AG04450 (cell line): ENCODE data around the gene MLXIPL. TPM values are rescaled to one million over a fixed set of nuclear protein-coding genes. Genes with fewer than 3 reads are reported as not detected.

Source experiments
- CTCF ChIA-PET: fragments of 300-600, 350-600 bp; formaldehyde crosslinking; extraction: SDS; loops from one replicate; lab custom pipeline; 2022; ENCODE audit warnings: antibody characterized with exemption, inconsistent platforms; lab: Charles Lee
- POLR2A ChIA-PET: fragments of 350-600 bp; formaldehyde crosslinking; extraction: SDS; loops from one replicate; lab custom pipeline; 2021; ENCODE audit warnings: antibody characterized with exemption, inconsistent platforms; lab: Yijun Ruan, JAX
- DNase-seq: peaks from one replicate; pipeline ENCODE4 v3.0.0-alpha.2; 2011; ENCODE audit warnings: low read depth, low spot score
- H3K27ac ChIP-seq: one replicate; pipeline ENCODE4 v1.5.1; 2012; ENCODE audit warnings: low read depth, low read length, control low read depth
- H3K27me3 ChIP-seq: one replicate; pipeline ENCODE4 v1.6.0; 2012; ENCODE audit warnings: low read length; ENCODE audit not compliant: control insufficient read depth, insufficient read depth
- H3K4me3 ChIP-seq: 2 replicates; pipeline ENCODE4 v1.5.1; 2011; ENCODE audit warnings: mild to moderate bottlenecking, low read depth, low read length, control low read depth
- H3K9me3 ChIP-seq: 2 replicates; pipeline ENCODE4 v1.5.1; 2012; ENCODE audit warnings: low read length; ENCODE audit not compliant: control insufficient read depth, insufficient read depth
- polyA plus RNA-seq: library from polyadenylated mRNA; depleted of rRNA; stranded (reverse); fragments of >200 nt; gene quantifications from 2 replicates; pipeline ENCODE4 v1.2.3, GENCODE V29; 2011
- TF ChIP-seq, protein P1 (sequence below): IDR thresholded peaks from 2 replicates; pipeline ENCODE4 v1.5.1; 2011; ENCODE audit warnings: low read depth, low read length, control low read depth, inconsistent platforms

Gene MLXIPL
- polyA plus RNA-seq, 1 experiment = not detected

DNA sequence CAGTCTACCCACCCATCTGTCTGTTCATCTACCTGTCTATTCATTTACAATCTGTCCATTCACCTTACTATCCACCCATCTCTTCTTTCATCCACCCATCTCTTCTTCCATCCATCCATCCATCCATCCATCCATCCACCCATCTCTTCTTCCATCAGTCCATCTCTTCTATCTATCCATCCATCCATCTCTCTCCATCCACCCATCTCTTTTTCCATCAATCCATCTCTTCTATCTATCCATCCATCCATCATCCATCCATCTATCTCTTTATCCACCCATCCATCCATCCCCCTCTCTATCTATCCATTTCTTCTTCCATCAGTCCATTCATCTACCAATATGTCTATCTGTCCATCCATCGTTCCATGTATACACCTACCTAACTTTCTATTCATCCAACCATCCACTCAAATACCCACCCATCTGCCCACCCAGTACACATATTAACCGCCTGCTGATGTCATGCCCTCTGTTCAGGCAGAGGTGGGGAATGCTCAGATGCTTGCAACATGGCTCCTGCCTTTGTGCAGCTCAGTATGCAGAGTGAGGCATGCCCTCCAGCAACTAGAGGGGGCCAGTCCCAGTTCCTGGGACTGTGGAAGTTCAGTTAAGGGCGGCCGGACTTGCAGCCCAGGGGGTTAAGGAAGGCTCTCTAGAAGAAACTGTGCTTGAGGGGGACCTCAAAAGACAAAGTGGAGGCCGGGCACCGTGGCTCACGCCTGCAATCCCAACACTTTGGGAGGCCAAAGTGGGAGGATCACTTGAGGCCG, 11.3 kb upstream of the MLXIPL start:
- POLR2A ChIA-PET = no interaction called here
- TF ChIP-seq, protein P1, sequence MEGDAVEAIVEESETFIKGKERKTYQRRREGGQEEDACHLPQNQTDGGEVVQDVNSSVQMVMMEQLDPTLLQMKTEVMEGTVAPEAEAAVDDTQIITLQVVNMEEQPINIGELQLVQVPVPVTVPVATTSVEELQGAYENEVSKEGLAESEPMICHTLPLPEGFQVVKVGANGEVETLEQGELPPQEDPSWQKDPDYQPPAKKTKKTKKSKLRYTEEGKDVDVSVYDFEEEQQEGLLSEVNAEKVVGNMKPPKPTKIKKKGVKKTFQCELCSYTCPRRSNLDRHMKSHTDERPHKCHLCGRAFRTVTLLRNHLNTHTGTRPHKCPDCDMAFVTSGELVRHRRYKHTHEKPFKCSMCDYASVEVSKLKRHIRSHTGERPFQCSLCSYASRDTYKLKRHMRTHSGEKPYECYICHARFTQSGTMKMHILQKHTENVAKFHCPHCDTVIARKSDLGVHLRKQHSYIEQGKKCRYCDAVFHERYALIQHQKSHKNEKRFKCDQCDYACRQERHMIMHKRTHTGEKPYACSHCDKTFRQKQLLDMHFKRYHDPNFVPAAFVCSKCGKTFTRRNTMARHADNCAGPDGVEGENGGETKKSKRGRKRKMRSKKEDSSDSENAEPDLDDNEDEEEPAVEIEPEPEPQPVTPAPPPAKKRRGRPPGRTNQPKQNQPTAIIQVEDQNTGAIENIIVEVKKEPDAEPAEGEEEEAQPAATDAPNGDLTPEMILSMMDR = no peak
- Histone ChIP-seq H3K4me3 (no peak overlapping the region), H3K9me3 (no peaks in the 10 kb centered on the region), H3K27me3 (peaks cover 5% of the 10 kb centered on the region), H3K27ac (no peak overlapping the region)
- CTCF ChIA-PET = no interaction called here
- DNase-seq = no peak

DNA sequence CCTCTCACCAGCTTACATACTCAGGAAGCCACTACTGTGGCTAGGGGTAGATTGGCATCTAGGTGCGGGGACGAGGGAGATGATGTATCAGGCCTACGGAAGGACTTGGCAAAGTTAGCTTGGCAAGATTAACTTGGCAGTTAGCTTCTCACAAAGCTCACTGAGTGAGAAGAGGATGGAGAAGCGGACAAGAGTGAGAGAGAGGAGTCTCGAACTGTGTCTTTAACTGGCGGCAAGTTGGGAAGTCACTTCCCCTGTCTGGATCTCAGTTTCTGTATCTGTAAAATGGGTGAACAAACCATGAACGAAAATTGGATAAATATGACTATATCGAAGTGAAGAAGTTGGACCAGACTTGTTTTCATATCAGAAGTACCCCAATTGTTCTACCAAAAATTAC, 9.5 kb upstream of the MLXIPL start:
- H3K27ac ChIP-seq = no peak overlapping the region
- H3K9me3 ChIP-seq = no peaks in the 10 kb centered on the region
- TF ChIP-seq, protein P1 = no peak
- ChIA-PET POLR2A (no interaction called here), CTCF (no interaction called here)
- H3K27me3 ChIP-seq = peaks cover 8% of the 10 kb centered on the region
- no peak for DNase-seq
- no peak overlapping the region for H3K4me3 ChIP-seq

DNA sequence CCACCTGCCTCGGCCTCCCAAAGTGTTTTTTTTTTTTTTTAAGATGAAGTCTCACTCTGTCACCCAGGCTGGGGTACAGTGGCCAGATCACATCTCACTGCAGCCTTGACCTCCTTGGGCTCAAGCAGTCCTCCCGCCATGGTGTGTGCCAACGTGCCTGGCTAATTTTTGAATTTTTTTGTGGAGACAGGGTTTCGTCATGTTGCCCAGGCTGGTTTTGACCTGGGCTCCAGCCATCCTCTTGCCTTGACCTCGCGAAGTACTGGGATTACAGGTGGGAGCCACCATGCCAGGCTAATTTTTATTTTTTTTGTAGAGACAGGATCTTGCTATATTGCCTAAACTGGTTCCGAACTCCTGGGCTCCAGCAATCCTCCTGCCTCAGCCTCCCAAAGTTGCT, 9.0 kb upstream of the MLXIPL start:
- TF ChIP-seq, protein P1 = no peak
- Histone ChIP-seq H3K27me3 (peaks cover 12% of the 10 kb centered on the region), H3K9me3 (no peaks in the 10 kb centered on the region), H3K27ac (no peak overlapping the region), H3K4me3 (no peak overlapping the region)
- CTCF ChIA-PET = no interaction called here
- POLR2A ChIA-PET = no interaction called here
- no peak for DNase-seq

DNA sequence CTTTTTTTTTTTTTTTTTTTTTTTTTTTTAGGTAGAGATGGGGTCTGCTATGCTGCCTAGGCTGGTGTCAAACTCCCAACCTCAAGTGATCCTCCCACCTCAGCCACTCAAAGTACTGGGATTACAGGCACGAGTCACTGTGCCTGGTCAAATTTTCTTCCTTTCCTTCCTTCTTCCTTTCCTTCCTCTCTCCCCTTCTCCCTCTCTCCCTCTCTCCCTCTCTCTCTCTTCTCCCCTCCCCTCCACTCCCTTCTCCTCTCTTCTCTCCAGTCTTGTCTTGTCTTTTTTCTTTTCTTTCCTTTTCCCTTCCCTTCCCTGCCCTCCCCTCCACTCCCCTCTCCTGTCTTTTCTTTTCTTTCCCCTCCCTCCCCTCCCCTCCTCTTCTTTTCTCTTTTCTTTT, 7.2 kb upstream of the MLXIPL start:
- Histone ChIP-seq H3K27me3 (peaks cover 23% of the 10 kb centered on the region), H3K9me3 (no peaks in the 10 kb centered on the region), H3K27ac (no peak overlapping the region), H3K4me3 (no peak overlapping the region)
- TF ChIP-seq, protein P1 = no peak
- no peak for DNase-seq
- CTCF ChIA-PET = interaction anchor here (0.7 kb wide), 1 partner anchor 25 kb away, joined by 3 read pairs; no protein-coding TSS in a partner anchor
- POLR2A ChIA-PET = no interaction called here

DNA sequence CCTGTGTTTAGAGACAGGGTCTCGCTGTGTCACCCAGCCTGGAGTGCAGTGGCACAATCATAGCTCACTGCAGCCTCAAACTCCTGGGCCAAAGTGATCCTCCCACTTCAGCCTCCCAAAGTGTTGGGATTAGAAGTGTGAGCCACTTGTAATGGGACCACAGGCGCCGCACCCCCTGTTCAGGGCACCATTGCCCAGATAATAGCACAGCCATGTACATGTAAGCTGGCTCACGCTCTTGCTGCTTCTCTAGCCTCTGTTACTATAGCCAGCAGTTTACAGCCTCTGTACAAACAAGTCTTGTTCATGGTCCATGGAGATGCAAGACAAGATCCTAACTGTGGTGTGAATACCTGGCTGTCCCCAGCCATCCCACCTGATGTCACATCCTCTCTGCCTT, 4.2 kb upstream of the MLXIPL start:
- DNase-seq = no peak
- Histone ChIP-seq H3K27ac (no peak overlapping the region), H3K4me3 (no peak overlapping the region), H3K27me3 (peaks cover 45% of the 10 kb centered on the region), H3K9me3 (no peaks in the 10 kb centered on the region)
- POLR2A ChIA-PET = no interaction called here
- CTCF ChIA-PET = interaction anchor here (1.0 to 2.8 kb wide), 5 partner anchors 10 to 100 kb away, joined by 3 to 33 read pairs (median 5); no protein-coding TSS in a partner anchor
- TF ChIP-seq, protein P1 = no peak
